Natural killer cell (primary cell): ENCODE results near the gene AXDND1. TPM values are rescaled to one million over a fixed set of nuclear protein-coding genes. Genes with fewer than 3 reads are reported as not detected.

Experiments
- ATAC-seq, 3 donors: fragments of 150-1000 bp in 2 of 3; fragments of 200-7000 bp in 1 of 3; cut with Tn5 transposase; 1 replicate in 1 of 3; 2 replicates in 2 of 3; pipeline ENCODE4 v1.10.0; 2021; ENCODE audit warnings: mild to moderate bottlenecking in 2 of 3, moderate library complexity in 2 of 3
- DNase-seq, 2 donors: peaks; one replicate each; pipeline versions ENCODE4 v3.0.0 to v3.0.0-alpha.2; 2013 to 2021; ENCODE audit warnings: mixed read lengths in 1 of 2
- H3K27ac ChIP-seq: one replicate; pipeline ENCODE4 v1.5.1; 2013; ENCODE audit warnings: mild to moderate bottlenecking, low read length
- H3K27me3 ChIP-seq: one replicate; pipeline ENCODE4 v1.6.1; 2013; ENCODE audit warnings: low read length; ENCODE audit not compliant: control insufficient read depth, insufficient read depth
- H3K36me3 ChIP-seq: one replicate; pipeline ENCODE4 v1.6.1; 2013; ENCODE audit warnings: low read length; ENCODE audit not compliant: control insufficient read depth, insufficient read depth
- H3K4me1 ChIP-seq: one replicate; pipeline ENCODE4 v1.6.1; 2013; ENCODE audit warnings: low read length; ENCODE audit not compliant: control insufficient read depth, insufficient read depth
- H3K4me3 ChIP-seq: one replicate; pipeline ENCODE4 v1.5.1; 2013; ENCODE audit warnings: low read length
- H3K9me3 ChIP-seq: one replicate; pipeline ENCODE4 v1.6.1; 2013; ENCODE audit warnings: low read length; ENCODE audit not compliant: control insufficient read depth, insufficient read depth
- H3K27ac Mint-ChIP-seq, 2 donors: one replicate each; pipeline ENCODE4 v1.8.0; 2022; ENCODE audit warnings: mild to moderate bottlenecking in 2 of 2, mixed read lengths in 2 of 2, moderate library complexity in 1 of 2
- H3K27me3 Mint-ChIP-seq, 2 donors: one replicate each; pipeline ENCODE4 v1.8.0; 2022; ENCODE audit warnings: low read depth in 2 of 2, mixed read lengths in 2 of 2
- H3K36me3 Mint-ChIP-seq: one replicate; pipeline ENCODE4 v1.8.0; 2022; ENCODE audit warnings: mixed read lengths
- H3K4me1 Mint-ChIP-seq, 2 donors: one replicate each; pipeline ENCODE4 v1.8.0; 2022; ENCODE audit warnings: mixed read lengths in 2 of 2
- H3K4me3 Mint-ChIP-seq: one replicate; pipeline ENCODE4 v1.8.0; 2022; ENCODE audit warnings: mild to moderate bottlenecking, moderate library complexity, mixed read lengths
- H3K9me3 Mint-ChIP-seq, 2 donors: one replicate each; pipeline ENCODE4 v1.8.0; 2022; ENCODE audit warnings: mixed read lengths in 2 of 2
- CTCF ChIP-seq: fragments of 200-600 bp; IDR thresholded peaks from one replicate; pipeline ENCODE4 v1.8.0; 2022; ENCODE audit warnings: antibody characterized with exemption
- WGBS: methylation state at CpG from one replicate; pipeline ENCODE4 v1.1.7; 2013; ENCODE audit warnings: missing lambda C conversion rate; ENCODE audit not compliant: insufficient coverage; 5-methylcytosine and 5-hydroxymethylcytosine counted together
- intact Hi-C: fragments of 100-400 bp; cut with micrococcal nuclease; formaldehyde crosslinking; loops from one replicate; pipeline ENCODE4 v1.14.2; 2022
- total RNA-seq, 4 donors: library from RNA; stranded (reverse); fragments of 120-200 nt in 1 of 4; gene quantifications; one replicate each; pipeline versions ENCODE4 v1.2.3 to v1.2.4, GENCODE V29; 2013 to 2022

The AXDND1 gene
- total RNA-seq, 3 donors from 2014 or later (not counting 1 experiment from before 2014, with no cell fraction given) = 0.78 to 2.0 (median 1.7) TPM

DNA sequence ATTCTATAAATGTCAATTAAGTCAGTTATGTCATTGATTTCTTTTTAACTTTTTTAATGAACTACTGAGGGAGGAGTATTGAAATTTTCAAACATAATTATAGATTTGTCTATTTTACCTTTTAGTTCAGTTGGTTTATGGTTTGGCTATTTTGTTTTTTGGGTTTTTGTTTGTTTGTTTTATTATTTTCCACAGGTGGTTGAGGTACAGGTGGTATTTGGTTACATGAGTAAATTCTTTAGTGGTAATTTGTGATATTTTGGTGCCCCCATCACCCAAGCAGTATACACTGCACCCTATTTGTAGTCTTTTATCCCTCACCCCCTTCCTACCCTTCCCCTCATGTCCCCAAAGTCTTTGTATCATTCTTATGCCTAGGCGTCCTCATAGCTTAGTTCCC lies 235.3 kb downstream of the AXDND1 start:
- Histone ChIP-seq H3K27ac (no peak overlapping the region), H3K36me3 (no peaks in the 10 kb centered on the region), H3K27me3 (no peaks in the 10 kb centered on the region), H3K4me1 (no peaks in the 10 kb centered on the region), H3K4me3 (no peak overlapping the region), H3K9me3 (no peaks in the 10 kb centered on the region)
- DNase-seq = no peak
- H3K27ac Mint-ChIP-seq = no peak overlapping the region
- no peak overlapping the region for H3K4me3 Mint-ChIP-seq
- no peaks in the 10 kb centered on the region for H3K36me3 Mint-ChIP-seq
- WGBS = 71% methylated on average over 1 of the region's 1 CpG
- H3K27me3 Mint-ChIP-seq = peaks cover 0 to 7% of the 10 kb centered on the region in 2 donors
- intact Hi-C loops = no loop called here
- peaks cover 8 to 9% of the 10 kb centered on the region in 2 donors for H3K9me3 Mint-ChIP-seq
- TF ChIP-seq CTCF = no peak
- ATAC-seq = no peak
- H3K4me1 Mint-ChIP-seq = no peaks in the 10 kb centered on the region

Other genes with a start within 250 kb of the AXDND1 start
- gene ABL2, start 136.3 kb upstream of the AXDND1 start, total RNA-seq = 10 to 100 TPM; 11.1 to 16.3 (median 12.9) TPM
- gene SOAT1, start 72.2 kb upstream of the AXDND1 start, total RNA-seq = 10 to 100 TPM; 36.9 to 57.9 (median 51.3) TPM
- not detected for gene NPHS2, start 210.0 kb downstream of the AXDND1 start, total RNA-seq
- gene TDRD5, start 225.9 kb downstream of the AXDND1 start, total RNA-seq = not detected